SJCRH30 (cell line): ENCODE measurements around the gene AMBRA1. TPM values are rescaled to one million over a fixed set of nuclear protein-coding genes. Genes with fewer than 3 reads are reported as not detected.
A peak's percentile ranks its signal among the peaks of the same experiment; 100 is the strongest.

Source experiments
- DNase-seq, 2 experiments: peaks; one replicate each; pipeline ENCODE4 v3.0.0-alpha.2; 2015 to 2020
- H3K27ac ChIP-seq: fragments of 250-450 bp; sonication (Bioruptor Pico); 2 replicates; pipeline ENCODE4 v1.5.1; 2020; ENCODE audit warnings: mild to moderate bottlenecking, moderate library complexity
- H3K27me3 ChIP-seq: fragments of 250-450 bp; sonication (Bioruptor Pico); 2 replicates; pipeline ENCODE4 v1.5.1; 2020; ENCODE audit warnings: mild to moderate bottlenecking, moderate library complexity
- H3K36me3 ChIP-seq: fragments of 250-450 bp; sonication (Bioruptor Pico); 2 replicates; pipeline ENCODE4 v1.5.1; 2020; ENCODE audit warnings: mild to moderate bottlenecking, moderate library complexity
- H3K4me1 ChIP-seq: fragments of 250-450 bp; sonication (Bioruptor Pico); 2 replicates; pipeline ENCODE4 v1.5.1; 2020; ENCODE audit warnings: mild to moderate bottlenecking, moderate library complexity
- H3K4me3 ChIP-seq: fragments of 250-450 bp; sonication (Bioruptor Pico); 2 replicates; pipeline ENCODE4 v1.5.1; 2020; ENCODE audit warnings: mild to moderate bottlenecking, moderate library complexity
- H3K9me3 ChIP-seq: fragments of 250-450 bp; sonication (Bioruptor Pico); replicated peaks from 2 replicates; pipeline ENCODE4 v1.5.1; 2020; ENCODE audit warnings: mild to moderate bottlenecking, moderate library complexity
- total RNA-seq: library from RNA; depleted of rRNA; stranded (reverse); fragments of >200 nt; shearing (Covaris generic); gene quantifications from 2 replicates; pipeline ENCODE4 v1.2.3, GENCODE V29; 2014

The AMBRA1 gene
- total RNA-seq, 1 experiment from 2014 or later: 23.1 TPM

- peaks cover 6% of the 10 kb centered on the region; the same call in 1 of the 2 replicates for H3K36me3 ChIP-seq
- H3K4me1 ChIP-seq: no peaks in the 10 kb centered on the region
- no peak overlapping the region for H3K4me3 ChIP-seq
- no peak overlapping the region for H3K27ac ChIP-seq
- no peaks in the 10 kb centered on the region for H3K27me3 ChIP-seq
- H3K9me3 ChIP-seq: no peaks in the 10 kb centered on the region; the same call in 1 of the 2 replicates
- DNase-seq: no peak
These were observed 22.9 kb downstream of the AMBRA1 start for GRCh38 chr11:46570790-46571398.

GRCh38 chr11:46565232-46565840 is 28.5 kb downstream of the AMBRA1 start:
- 0 out of 2 replicates have a peak, but pooled peaks cover 2% of the 10 kb centered on the region for H3K36me3 ChIP-seq
- H3K27ac ChIP-seq: no peak overlapping the region
- no peak overlapping the region for H3K4me3 ChIP-seq
- H3K27me3 ChIP-seq: no peaks in the 10 kb centered on the region
- DNase-seq: no peak
- no peaks in the 10 kb centered on the region for H3K9me3 ChIP-seq
- H3K4me1 ChIP-seq: no peaks in the 10 kb centered on the region

DNA sequence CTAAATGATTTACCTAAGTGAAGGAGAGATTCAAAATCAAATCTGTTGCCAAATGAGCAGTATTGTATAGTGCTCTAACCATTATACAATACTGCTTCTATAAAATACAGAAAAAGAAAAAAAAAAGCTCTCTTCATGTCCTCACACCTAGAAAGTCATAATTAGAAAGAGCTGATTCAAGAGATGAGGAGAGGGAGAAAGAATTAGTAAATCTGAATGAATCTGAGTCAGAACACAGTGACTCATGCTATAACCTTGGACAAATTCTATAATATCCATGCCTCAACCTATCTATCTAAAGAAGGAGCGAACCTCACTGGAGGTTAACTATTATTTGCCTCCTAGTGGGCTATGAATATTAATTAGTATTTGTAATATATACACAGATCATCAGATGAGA is 29.4 kb downstream of the AMBRA1 start:
- no peak for DNase-seq

DNA sequence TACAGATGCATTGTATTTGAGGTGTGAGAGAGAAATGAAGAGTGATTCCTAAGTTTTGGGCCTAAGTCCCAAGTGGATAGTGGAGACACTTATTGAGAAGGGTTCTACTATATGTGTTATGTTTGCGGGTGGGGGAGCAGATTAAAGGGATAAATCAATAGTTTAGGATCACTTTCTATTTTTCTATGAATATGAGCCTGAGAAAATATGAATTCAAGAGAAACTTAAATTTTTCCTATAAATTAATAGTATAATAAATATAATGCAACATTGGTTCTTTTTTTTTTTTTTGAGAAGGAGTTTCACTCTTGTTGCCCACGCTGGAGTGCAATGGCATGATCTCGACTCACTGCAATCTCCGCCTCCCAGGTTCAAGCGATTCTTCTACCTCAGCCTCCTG is 31.3 kb downstream of the AMBRA1 start:
- Histone ChIP-seq H3K36me3 (0 out of 2 replicates have a peak, but pooled peaks cover 2% of the 10 kb centered on the region), H3K4me3 (no peak overlapping the region), H3K4me1 (no peaks in the 10 kb centered on the region), H3K9me3 (no peaks in the 10 kb centered on the region), H3K27ac (no peak overlapping the region), H3K27me3 (no peaks in the 10 kb centered on the region)
- no peak for DNase-seq

More for the DNA sequence above, 29.4 kb downstream of the AMBRA1 start:
- Histone ChIP-seq H3K36me3 (0 out of 2 replicates have a peak, but pooled peaks cover 2% of the 10 kb centered on the region), H3K4me1 (no peaks in the 10 kb centered on the region), H3K9me3 (no peaks in the 10 kb centered on the region), H3K4me3 (no peak overlapping the region), H3K27ac (no peak overlapping the region), H3K27me3 (no peaks in the 10 kb centered on the region)

- Histone ChIP-seq H3K9me3 (no peaks in the 10 kb centered on the region), H3K27me3 (no peaks in the 10 kb centered on the region)
- no peak for DNase-seq
These were observed 33.4 kb downstream of the AMBRA1 start for GRCh38 chr11:46560300-46560991.

DNA sequence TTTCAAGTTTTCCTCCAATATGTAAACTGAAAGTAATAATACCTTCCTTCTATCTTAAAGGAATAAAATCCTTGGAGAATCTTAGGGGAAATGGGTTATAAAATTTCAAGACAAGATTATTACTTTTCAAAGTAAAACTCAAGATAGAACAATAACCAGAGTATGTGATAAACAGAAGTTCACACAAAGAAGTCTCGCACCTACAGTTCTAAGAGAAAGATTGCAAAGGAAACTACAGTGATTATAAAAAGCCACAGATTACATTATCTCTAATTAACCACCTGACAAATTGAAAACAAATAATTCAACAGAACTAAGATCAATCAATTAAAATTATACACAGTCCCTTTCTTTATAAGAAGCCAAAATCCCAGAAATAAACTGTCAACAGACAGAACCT is 34.0 kb downstream of the AMBRA1 start:
- Histone ChIP-seq H3K27me3 (no peaks in the 10 kb centered on the region), H3K4me3 (no peak overlapping the region), H3K36me3 (0 out of 2 replicates have a peak, but pooled peaks cover 2% of the 10 kb centered on the region), H3K27ac (no peak overlapping the region), H3K9me3 (no peaks in the 10 kb centered on the region), H3K4me1 (peaks cover 14% of the 10 kb centered on the region)
- no peak for DNase-seq

More at GRCh38 chr11:46560300-46560991, 33.4 kb downstream of the AMBRA1 start:
- Histone ChIP-seq H3K36me3 (0 out of 2 replicates have a peak, but pooled peaks cover 2% of the 10 kb centered on the region), H3K27ac (no peak overlapping the region), H3K4me3 (no peak overlapping the region), H3K4me1 (peaks cover 8% of the 10 kb centered on the region)

DNA sequence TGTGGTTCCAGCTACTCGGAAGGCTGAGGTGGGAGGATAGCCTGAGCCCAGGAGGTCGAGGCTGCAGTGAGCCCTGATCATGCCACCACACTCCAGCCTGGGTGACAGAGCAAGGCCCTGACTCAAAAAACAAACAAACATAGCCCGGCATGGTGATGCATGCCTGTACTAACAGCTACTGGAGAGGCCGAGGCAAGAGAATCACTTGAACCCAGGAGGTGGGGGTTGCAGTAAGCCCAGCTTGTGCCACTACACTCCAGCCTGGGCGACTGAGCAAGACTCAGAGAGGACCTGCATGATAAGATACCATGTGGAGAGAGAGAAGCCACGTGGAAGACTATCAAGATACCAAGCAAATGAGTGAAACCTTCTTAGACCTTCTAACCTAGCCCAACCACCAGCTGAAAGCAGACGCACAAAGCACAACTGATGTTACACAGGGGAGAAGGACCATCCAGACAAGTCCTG is 36.1 kb downstream of the AMBRA1 start:
- Histone ChIP-seq H3K27me3 (no peaks in the 10 kb centered on the region), H3K27ac (no peak overlapping the region), H3K4me1 (peaks cover 25% of the 10 kb centered on the region), H3K36me3 (no peaks in the 10 kb centered on the region), H3K9me3 (no peaks in the 10 kb centered on the region), H3K4me3 (no peak overlapping the region)
- no peak for DNase-seq

DNA sequence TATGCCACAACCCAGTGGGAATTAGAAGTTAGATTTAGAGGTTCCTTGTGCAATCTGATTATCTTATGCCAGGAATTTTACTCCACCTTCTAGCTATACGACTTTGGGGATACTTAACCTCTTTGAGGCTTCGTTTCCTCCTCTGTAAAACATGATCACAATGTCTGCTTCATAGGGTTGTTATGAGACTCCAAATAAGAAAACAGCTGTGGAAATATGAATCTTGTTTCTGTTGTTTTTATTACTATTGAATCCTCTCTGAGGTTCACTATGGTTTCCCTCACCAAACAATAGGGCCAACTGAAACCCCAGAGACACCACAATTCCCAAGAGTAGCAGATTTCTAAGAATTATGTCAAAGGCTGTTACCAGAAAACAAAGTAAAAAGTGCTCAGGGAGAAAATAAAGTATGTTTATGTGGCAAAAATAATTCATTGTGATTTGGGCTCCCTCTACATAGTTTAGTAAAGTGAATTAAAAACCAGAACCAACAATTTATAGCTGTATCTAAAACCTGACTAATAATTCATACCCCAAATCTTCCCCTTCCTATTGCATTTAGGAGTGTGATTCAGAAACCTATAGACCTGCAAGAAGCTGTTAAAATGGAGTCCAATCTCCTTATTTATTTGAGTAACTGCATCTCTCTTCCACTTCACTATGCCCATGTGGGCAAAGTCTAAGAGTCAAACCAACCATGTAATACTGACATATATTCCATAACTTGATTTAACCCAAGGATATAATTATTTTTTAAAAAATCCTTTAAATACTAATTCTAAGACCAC is 38.4 kb downstream of the AMBRA1 start:
- H3K27ac ChIP-seq: no peak overlapping the region; the same call in 1 of the 2 replicates

DNA sequence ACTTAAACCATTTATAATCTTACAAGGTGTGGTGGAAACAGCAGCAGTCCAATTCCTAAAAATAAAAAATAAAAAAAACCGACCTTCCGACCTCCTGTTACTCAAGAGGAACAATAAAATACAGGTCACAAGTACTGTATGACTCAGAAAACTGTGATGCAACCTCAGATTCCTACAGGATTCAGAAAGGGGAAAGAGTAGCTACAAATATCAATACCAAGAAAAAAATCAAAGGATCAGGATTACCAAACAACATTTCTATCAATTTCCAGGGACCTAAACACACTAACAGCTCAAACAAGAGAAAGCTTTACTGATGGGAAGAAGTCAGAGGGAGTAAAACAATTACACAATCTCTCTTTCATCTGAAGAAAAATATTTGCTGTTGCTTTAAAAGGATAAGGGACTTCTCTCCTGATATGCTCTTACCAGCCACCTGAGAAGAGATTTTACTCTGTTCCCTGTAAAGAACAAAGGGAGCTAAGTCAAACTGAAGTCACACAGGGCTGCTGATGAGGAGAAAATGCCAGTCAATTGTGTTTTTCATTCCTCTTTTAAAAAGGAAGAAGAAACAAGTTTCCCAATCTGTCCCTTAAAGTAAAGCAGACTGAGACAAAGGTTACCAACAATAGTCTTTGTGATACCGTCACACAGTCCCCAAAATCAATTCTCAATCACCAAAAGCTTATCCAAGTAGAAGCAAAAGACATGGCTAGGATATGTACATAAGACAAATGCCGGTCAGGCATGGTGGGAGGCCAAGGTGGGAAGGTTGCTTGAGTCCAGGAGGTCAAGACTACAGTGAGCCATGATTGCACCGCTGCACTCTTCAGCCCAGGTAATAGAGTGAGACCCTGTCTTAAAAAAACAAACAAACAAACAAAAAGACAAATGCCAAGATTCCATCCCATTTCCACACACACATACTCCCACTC is 39.3 kb downstream of the AMBRA1 start:
- H3K4me1 ChIP-seq: peaks cover 25% of the 10 kb centered on the region
- no peak for DNase-seq

More for the DNA sequence above, 38.4 kb downstream of the AMBRA1 start:
- Histone ChIP-seq H3K4me1 (peaks cover 25% of the 10 kb centered on the region), H3K9me3 (no peaks in the 10 kb centered on the region), H3K27me3 (no peaks in the 10 kb centered on the region), H3K4me3 (no peak overlapping the region), H3K36me3 (no peaks in the 10 kb centered on the region)
- DNase-seq: peak; percentile 29 to 75

DNA sequence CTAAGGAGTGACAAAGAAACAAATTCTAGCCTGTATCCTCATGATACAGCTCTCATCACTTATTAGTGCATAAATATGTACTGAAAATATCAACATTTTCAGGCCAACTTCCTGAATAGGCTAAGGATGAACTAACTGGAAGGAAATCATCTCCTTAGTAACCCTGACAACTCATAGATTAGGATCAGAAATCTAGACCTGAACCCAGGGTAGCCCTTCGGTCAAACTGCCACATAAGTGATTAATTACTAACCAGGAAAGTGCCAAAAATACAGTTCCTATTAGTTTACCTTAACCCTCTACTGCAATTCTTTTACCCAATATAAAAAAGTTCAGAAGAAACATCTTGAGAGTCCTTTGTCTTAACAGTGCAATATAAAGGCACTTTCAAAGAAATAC is 40.0 kb downstream of the AMBRA1 start:
- Histone ChIP-seq H3K27ac (no peak overlapping the region), H3K27me3 (no peaks in the 10 kb centered on the region), H3K36me3 (no peaks in the 10 kb centered on the region), H3K9me3 (no peaks in the 10 kb centered on the region), H3K4me1 (peaks cover 25% of the 10 kb centered on the region), H3K4me3 (no peak overlapping the region)
- no peak for DNase-seq

More for the DNA sequence above, 39.3 kb downstream of the AMBRA1 start:
- Histone ChIP-seq H3K36me3 (no peaks in the 10 kb centered on the region), H3K27me3 (no peaks in the 10 kb centered on the region), H3K27ac (no peak overlapping the region; the same call in 1 of the 2 replicates), H3K9me3 (no peaks in the 10 kb centered on the region), H3K4me3 (no peak overlapping the region)

DNA sequence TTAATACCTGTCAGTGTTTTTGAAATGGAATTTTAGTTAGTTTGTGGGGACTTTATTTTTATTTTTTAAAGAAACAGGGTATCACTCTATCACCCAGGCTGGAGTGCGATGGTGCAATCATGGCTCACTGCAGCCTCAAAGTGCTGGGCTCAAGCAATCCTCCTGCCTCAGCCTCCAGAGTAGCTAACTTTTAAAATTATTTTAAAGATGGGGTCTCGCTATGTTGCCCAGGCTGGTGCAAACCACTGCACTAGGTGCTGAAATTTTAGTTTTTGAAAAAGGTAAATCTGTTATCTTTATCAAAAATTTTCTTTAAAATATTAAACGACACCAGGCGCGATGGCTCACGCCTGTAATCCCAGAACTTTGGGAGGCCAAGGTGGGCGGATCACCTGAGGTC is 42.6 kb downstream of the AMBRA1 start:
- no peak for DNase-seq
- Histone ChIP-seq H3K9me3 (no peaks in the 10 kb centered on the region), H3K27me3 (no peaks in the 10 kb centered on the region), H3K36me3 (peaks cover 3% of the 10 kb centered on the region), H3K4me1 (peaks cover 25% of the 10 kb centered on the region), H3K27ac (no peak overlapping the region), H3K4me3 (no peak overlapping the region)

DNA sequence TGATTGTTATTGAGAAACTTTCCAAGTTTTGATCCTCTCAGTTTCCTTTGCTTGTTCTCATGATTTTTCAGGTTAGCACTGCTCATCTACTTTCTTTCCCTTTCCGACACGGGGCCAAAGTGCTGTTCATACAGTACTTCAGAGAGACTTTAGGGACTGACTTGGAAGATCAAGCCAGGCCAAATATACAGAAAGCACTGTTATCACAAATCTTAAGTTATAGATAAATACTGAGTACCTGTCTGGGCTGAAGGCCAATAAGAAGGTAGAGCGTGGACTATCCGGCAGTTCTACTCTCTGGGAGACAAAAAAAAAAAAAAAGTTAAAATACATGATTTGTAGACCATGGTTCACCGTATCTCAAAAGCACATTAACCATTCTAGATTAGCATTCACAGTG is 46.2 kb downstream of the AMBRA1 start:
- no peaks in the 10 kb centered on the region for H3K27me3 ChIP-seq
- H3K4me3 ChIP-seq: no peak overlapping the region
- no peak for DNase-seq
- H3K9me3 ChIP-seq: no peaks in the 10 kb centered on the region
- peaks cover 19% of the 10 kb centered on the region for H3K36me3 ChIP-seq
- H3K4me1 ChIP-seq: no peaks in the 10 kb centered on the region
- no peak overlapping the region for H3K27ac ChIP-seq

- Histone ChIP-seq H3K4me3 (no peak overlapping the region), H3K27me3 (no peaks in the 10 kb centered on the region), H3K36me3 (peaks cover 33% of the 10 kb centered on the region), H3K4me1 (no peaks in the 10 kb centered on the region), H3K27ac (no peak overlapping the region), H3K9me3 (no peaks in the 10 kb centered on the region)
- no peak for DNase-seq
These were observed 50.3 kb downstream of the AMBRA1 start for GRCh38 chr11:46543564-46543963.
